NT2/D1 (cell line): ENCODE results near the gene CLMP.

ENCODE experiments used
- YY1 ChIP-seq: IDR thresholded peaks from 2 replicates; pipeline ENCODE4 v1.6.1; 2011; ENCODE audit not compliant: insufficient read length, insufficient read depth
- ZNF274 ChIP-seq: IDR thresholded peaks from 2 replicates; pipeline ENCODE4 v1.6.1; 2011; ENCODE audit warnings: mild to moderate bottlenecking, low read depth, low read length

DNA sequence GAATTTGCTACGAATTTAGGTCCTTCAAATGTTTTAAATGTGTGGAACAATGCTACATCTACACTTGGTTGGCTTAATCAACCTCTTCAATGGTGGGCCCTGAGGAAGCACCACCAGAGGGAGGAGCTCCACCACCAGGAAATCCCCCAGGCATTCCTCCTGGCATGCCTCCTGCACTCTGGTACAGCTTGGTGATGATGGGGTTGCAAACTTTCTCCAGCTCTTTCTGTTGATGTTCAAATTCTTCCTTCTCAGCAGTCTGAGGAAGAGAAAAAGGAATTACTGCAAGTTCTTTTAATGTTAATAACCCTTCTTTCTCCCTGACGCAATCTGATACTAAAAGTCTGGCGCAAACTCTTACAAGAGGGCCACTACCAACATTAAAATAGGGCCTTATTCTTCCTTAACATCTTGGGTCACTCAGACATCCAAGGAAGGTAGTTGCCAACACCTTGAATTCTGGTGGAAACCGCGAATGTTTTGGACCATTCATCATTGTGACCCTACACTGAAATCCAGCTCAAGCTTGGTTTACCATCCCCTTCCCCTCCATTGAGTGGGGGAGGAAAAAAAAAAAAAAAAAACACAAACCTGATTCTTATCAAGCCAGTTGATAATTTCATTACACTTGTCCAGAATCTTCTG, 137.3 kb downstream of the CLMP start:
- TF ChIP-seq ZNF274: no peak
- TF ChIP-seq YY1: no peak
